Stomach (tissue), 4 donors: ENCODE results near the gene MARCOL.

Source experiments
- CTCF ChIP-seq, 7 experiments: fragments of 450-650 bp in 4 of 7; fragments of 200-600 bp in 3 of 7; sonication (generic) in 3 of 7; IDR thresholded peaks; one replicate each; pipeline ENCODE4 v1.5.1; 2016 to 2019; ENCODE audit warnings: antibody characterized with exemption in 7 of 7, control low read depth in 2 of 7, mild to moderate bottlenecking in 1 of 7
- POLR2A ChIP-seq, 4 donors: fragments of 450-650 bp; IDR thresholded peaks; one replicate each; pipeline ENCODE4 v1.6.1; 2016; ENCODE audit warnings: antibody characterized with exemption in 4 of 4, control low read depth in 2 of 4, mild to moderate bottlenecking in 1 of 4, moderate library complexity in 1 of 4

- no peak for TF ChIP-seq POLR2A (IDR thresholded peaks at IDR 0.05)
- TF ChIP-seq CTCF (IDR thresholded peaks at IDR 0.05), result no peak
These were observed 9.8 kb upstream of the MARCOL start for GRCh38 chr5:148228392-148228984.
